GM12801 (cell line): ENCODE measurements around the gene PHAX.

Experiments used
- CTCF ChIP-seq: IDR thresholded peaks from one replicate; pipeline ENCODE4 v1.5.1; 2011; ENCODE audit warnings: control low read depth; ENCODE audit not compliant: insufficient read length; ENCODE audit errors: extremely low read depth

PHAX gene

GRCh38 chr5:126675338-126675737, 74.6 kb downstream of the PHAX start:
- no peak for TF ChIP-seq CTCF

- TF ChIP-seq CTCF, result no peak
These were observed 75.5 kb downstream of the PHAX start for GRCh38 chr5:126676195-126676624.
